Occipital lobe (tissue), 2 donors: ENCODE measurements around the gene IZUMO1R. TPM values are rescaled to one million over a fixed set of nuclear protein-coding genes. Genes with fewer than 3 reads are reported as not detected.
"Not testable (repeated sequence)": the region's sequence is repeated elsewhere in the genome, so short reads cannot be mapped to it uniquely, and the experiment has no call there.

ENCODE experiments used
- DNase-seq: peaks from one replicate; lab custom pipeline; 2025; lab: John Stamatoyannopoulos, UW
- total RNA-seq: library from RNA; depleted of rRNA; stranded (reverse); fragments of >200 nt; gene quantifications from one replicate; pipeline ENCODE4 v1.2.3, GENCODE V29; 2014

Gene IZUMO1R
- total RNA-seq = not detected

DNA sequence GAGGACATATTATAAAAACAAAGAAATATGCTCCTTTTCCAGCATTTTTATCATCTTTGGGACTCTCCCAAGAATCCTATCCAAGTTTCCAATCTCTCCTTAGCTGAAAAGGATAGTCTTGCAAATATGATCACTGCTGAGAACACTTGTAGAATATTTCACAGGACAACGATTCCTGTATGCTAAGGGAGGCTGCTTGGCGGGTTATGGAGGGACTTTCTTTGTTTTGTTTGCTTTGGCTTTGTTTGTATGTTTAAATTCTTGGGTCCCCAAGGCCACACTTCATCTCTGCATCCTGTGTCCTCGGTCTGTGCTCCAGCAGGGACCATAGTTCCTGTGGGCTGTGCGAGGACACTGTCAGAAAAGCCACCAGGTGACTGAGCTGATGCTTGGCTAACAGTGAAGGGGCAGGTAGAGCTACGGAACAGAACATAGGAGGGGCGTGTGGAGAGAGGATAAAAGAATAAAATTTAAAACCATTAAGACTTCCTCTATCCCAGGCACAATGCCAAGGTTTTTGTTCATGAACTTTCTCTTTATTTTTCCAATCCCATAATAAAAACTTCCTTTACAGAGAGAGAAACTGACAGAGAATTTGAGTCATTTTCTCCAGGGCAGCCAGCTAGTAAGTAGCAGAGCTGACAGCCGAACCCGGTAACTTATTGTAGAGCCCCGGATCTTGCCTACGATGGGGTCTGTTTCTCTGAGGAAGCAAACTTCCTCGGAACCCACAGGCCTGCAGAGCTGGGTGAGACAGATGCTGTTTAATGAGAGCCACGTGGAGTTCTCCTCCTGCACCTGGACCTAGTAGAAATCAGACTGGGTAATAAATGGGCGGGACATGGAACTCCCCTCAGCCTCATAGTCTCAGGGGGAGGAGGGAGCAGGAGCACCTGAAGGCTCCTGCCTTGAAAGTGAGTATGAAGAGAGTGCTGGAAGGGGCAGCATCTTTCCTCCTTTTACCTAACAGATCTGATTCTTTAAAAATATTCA, at the start of gene IZUMO1R:
TSS of gene IZUMO1R (plus strand) at position 615 of the 993 bp plus-strand sequence. CDS start 1,057 bp downstream, outside the sequence.
- DNase-seq = no peak

- no peak for DNase-seq
Measured at GRCh38 chr11:94271885-94272372, 32.5 kb upstream of the IZUMO1R start.

GRCh38 chr11:94272738-94273313, 31.6 kb upstream of the IZUMO1R start:
- no peak for DNase-seq

- DNase-seq = no peak
Measured at GRCh38 chr11:94275961-94276360, 28.4 kb upstream of the IZUMO1R start.

DNA sequence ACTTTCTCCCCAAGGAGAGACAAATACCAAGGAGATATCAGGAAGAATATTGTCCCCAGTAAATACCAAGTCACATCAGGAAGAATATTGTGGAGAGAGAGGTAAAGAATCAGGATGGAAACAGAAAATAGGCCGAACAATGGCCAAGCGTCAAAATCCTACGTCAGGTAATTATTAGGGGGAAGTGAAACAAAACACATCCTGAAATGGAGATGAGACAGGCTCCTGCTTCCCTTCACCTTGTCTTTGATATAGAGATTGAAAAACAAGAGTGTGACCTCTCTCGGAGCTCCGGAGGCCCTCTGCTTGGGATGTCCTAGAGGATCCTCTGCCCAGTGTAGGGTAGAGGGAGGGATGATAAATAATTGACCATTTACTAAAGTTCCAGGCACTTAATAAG, 27.4 kb upstream of the IZUMO1R start:
- DNase-seq = no peak

DNA sequence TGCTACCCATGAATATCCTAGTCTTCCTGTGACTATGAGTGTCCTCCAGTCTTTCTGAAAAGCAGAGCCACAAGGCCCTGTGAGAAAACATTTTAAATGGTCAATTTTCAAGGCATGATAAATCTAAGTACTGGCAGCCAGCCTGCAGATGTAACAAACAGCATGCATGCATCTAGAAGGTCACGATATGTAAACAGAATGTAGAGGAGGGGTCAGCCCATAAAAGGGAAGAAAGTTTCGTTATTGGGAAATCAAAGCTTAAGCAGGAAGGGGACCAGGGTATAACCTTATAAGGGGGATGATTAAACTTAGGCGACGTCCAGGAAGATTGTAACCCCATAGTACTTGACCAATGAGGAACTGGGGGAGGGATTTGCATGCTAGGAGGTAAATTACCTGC, 26.2 kb upstream of the IZUMO1R start:
- DNase-seq = not testable (repeated sequence)

GRCh38 chr11:94279996-94280395, 24.4 kb upstream of the IZUMO1R start:
- no peak for DNase-seq

DNA sequence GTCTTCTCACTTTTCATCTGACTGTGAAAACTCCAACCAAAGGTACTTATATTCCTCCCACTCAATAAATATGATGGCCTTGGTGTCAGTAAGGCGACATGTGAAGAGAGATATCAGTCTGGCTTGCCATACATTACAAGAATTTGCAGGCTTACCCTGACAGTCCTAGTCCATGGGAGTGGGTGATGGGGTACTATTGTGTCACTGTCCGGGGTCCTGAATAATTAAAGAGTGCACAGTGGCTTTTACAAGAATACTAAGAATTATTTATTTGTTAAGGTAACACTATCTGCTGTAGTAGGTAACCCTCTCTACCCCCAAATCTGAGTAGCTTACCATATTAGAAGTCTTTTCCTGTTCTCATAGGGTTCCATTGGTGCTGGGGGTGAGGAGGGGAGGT, 23.1 kb upstream of the IZUMO1R start:
- no peak for DNase-seq

- no peak for DNase-seq
Measured at GRCh38 chr11:94283678-94284077, 20.7 kb upstream of the IZUMO1R start.

DNA sequence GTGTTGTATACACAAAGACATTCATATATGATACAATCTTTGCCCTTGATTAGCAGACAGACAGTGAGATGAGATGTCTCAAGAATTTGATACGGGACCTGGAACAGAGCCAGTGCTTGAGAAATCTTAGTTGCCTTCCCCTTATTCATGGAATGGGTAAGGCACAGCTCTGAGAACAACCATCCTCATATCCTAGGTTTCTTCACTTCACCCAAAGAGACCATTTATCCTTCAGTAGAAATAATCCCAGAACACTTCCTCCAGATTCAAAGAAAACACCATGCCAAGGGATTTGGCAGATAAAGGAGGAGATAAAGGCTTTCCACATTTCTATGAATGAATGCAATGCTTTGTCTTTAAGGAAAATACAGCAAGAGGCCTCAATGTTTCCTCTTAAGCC, 8.8 kb upstream of the IZUMO1R start:
- no peak for DNase-seq

GRCh38 chr11:94297985-94298576, 6.3 kb upstream of the IZUMO1R start:
- DNase-seq = no peak

- no peak for DNase-seq
Measured at GRCh38 chr11:94302776-94303175, 1.6 kb upstream of the IZUMO1R start.

DNA sequence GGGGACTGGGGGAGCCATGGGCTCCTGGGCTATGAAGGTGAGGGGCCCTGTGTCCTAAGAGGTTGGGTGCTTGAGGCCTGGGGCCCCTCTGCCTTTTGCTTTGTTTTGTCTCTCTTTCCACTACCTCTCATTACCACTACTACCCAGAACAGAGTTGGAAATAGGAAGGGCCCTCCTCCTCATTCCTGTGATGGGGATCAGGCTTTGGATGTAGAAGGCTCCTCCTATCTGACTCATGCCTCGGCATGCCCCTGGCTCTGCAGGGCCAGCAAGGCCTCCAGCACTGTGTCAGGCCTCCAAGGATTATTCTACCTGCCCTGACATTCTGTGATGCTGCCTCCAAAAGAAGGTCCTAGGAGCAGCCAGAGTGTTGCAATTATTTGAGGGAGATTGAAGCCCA, 766 bp downstream of the IZUMO1R start:
- DNase-seq = no peak

GRCh38 chr11:94307101-94307791, 2.9 kb downstream of the IZUMO1R start:
- DNase-seq = no peak

GRCh38 chr11:94308024-94308423, 3.6 kb downstream of the IZUMO1R start:
- DNase-seq = no peak

DNA sequence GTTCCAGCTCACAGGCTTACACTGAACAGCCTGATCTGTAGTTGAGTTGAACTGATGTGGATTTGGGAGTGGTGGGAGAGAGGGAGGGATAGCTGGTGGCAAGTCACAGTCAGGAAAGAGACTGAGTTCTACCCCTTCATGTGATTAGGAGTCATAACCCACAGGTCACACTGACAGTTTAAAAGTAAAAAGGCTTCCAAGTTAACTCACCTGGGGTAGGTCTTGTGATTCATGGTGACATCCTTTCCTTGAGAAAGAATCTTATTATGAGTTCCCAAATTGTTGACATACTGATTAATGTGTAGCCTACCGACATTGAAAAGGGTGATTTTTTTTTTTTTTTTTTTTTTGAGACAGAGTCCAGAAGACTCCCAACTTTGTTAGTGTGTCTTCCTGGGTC, 5.4 kb downstream of the IZUMO1R start:
- no peak for DNase-seq

- DNase-seq = no peak
Measured at GRCh38 chr11:94310191-94310875, 6.0 kb downstream of the IZUMO1R start.

DNA sequence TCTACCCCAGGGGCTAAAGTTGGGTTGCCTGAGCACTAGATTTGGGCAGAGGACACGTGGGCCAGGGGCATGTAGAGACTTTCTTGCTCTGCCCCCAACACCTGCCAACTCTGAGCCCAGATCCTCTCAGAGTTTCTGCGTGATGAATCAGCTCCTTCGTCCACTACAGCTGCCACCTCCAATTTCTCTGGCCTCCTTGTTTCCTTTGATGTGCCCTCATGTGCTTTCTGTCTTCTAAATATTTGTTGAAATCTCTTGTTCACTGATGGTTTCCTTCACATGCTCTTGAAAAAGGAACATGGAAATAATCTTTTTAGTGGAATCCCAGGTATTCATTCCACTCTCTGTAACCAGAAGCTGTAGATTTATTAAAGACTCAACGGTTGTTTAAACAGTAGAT, 8.0 kb downstream of the IZUMO1R start:
- DNase-seq = no peak

DNA sequence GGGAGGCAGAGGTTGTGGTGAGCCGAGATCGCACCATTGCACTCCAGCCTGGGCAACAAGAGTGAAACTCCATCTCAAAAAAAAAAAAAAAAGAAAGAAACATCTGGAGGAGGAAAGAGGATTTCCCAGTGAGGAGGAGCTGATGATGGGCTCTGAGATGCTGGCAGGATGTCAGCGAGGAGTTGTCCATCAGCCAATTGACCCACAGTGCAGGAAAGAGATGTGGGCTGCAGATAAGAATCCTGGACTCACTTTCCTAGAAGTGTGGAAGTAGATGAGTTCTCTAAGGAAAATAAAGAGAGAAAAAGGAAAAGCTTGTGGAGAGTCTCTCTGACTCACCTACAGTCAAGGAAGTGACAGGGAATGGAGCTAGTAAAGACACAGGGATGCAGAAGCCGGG, 9.7 kb downstream of the IZUMO1R start:
- no peak for DNase-seq

DNA sequence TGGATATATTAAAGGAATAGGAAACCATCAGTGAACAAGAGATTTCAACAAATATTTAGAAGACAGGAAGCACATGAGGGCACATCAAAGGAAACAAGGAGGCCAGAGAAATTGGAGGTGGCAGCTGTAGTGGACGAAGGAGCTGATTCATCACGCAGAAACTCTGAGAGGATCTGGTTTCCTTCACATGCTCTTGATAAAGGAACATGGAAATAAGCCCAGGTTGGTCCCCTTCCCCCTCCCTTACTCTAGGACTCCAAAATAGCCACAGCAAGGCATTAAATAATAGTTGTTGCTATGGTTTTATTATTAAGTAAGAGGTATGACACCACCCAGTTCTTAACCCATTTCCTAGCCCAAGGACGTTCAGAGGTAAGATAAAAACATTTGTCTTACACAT, 11.3 kb downstream of the IZUMO1R start:
- DNase-seq = no peak

GRCh38 chr11:94322501-94322900, 18.1 kb downstream of the IZUMO1R start:
- no peak for DNase-seq
